ENCODE measurements around the gene SEPTIN5. TPM values are rescaled to one million over a fixed set of nuclear protein-coding genes. Genes with fewer than 3 reads are reported as not detected.

The SEPTIN5 gene
- total RNA-seq, 4 donors from 2014 or later: 102 to 193 (median 125) TPM

GRCh38 chr22:19720999-19721329 is 6.7 kb downstream of the SEPTIN5 start:
- no peak for TF ChIP-seq POLR2A (IDR thresholded peaks at IDR 0.05)
- TF ChIP-seq CTCF (IDR thresholded peaks at IDR 0.05): no peak
- WGBS, 2 donors: 86 to 93% methylated on average over 1 to 2 of the region's 2 CpGs
- no peak for DNase-seq (ENCODE audit: low spot score in 2 of 2)
- intact Hi-C loops (cut with DNase I; ENCODE audit: low total_unique reads): no loop called here
- H3K4me3 ChIP-seq (ENCODE audit: low read depth, poor library complexity, severe bottlenecking): no peak overlapping the region

GRCh38 chr22:19721330-19722177 is 7.3 kb downstream of the SEPTIN5 start:
- no peak for DNase-seq (ENCODE audit: low spot score in 2 of 2)
- no peak for TF ChIP-seq POLR2A (IDR thresholded peaks at IDR 0.05)
- TF ChIP-seq CTCF (IDR thresholded peaks at IDR 0.05): no peak
- 90 to 92% methylated on average over 44 of the region's 44 CpGs for WGBS, 2 donors
- H3K4me3 ChIP-seq (ENCODE audit: low read depth, poor library complexity, severe bottlenecking): no peak overlapping the region
- intact Hi-C loops (cut with DNase I; ENCODE audit: low total_unique reads): no loop called here

- intact Hi-C loops (cut with DNase I; ENCODE audit: low total_unique reads): no loop called here
- 74 to 90% methylated on average over 35 to 57 of the region's 60 CpGs for WGBS, 2 donors
- H3K4me3 ChIP-seq (ENCODE audit: low read depth, poor library complexity, severe bottlenecking): no peak overlapping the region
- TF ChIP-seq POLR2A (IDR thresholded peaks at IDR 0.05): no peak
- no peak for TF ChIP-seq CTCF (IDR thresholded peaks at IDR 0.05)
- no peak for DNase-seq (ENCODE audit: low spot score in 2 of 2)
These were observed 8.1 kb downstream of the SEPTIN5 start for GRCh38 chr22:19722178-19722981.

GRCh38 chr22:19722982-19723231 is 8.6 kb downstream of the SEPTIN5 start:
- 53 to 77% methylated on average over 15 of the region's 15 CpGs for WGBS, 2 donors
- H3K4me3 ChIP-seq (ENCODE audit: low read depth, poor library complexity, severe bottlenecking): no peak overlapping the region
- intact Hi-C loops (cut with DNase I; ENCODE audit: low total_unique reads): no loop called here
- DNase-seq (ENCODE audit: low spot score in 2 of 2): no peak
- no peak for TF ChIP-seq CTCF (IDR thresholded peaks at IDR 0.05)
- TF ChIP-seq POLR2A (IDR thresholded peaks at IDR 0.05): no peak

DNA sequence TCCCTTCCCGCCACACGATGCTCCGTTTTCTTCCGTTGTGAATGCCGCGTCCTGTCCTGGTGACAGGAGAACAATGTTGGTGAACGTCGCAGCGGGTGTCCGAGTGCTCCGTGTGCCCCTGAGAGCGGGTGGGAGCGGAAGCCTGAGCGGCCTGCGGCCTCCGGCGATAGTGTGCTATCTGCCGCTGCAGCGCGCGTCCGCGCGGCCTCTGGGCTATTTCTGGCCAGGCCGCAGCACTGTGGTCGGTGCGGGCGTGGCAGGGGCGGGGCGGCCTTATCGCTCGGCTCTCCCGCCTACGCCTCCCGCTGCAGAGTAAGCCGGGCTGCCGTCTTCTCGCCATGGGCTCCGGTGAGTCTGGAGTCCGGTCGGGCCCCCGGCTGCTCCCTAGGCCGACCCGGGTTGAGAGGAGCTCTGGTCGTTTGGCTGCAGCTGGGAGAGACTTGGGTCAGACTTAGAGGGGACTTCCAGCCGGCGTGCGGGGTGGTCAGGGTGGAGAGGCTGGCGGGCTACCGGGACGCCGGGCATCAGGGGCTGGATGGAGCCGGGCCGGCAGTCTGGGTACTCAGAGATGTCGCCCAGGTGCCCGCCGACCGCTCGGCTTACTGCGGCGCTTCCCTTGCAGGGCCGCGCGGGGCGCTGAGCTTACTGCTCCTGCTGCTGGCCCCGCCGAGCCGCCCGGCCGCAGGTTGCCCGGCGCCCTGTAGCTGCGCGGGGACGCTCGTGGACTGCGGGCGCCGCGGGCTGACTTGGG is 9.1 kb downstream of the SEPTIN5 start, which contains the start of gene GP1BB:
Gene GP1BB, plus strand, starts transcription at position 308 of the 751 bp plus-strand sequence. Its CDS starts 31 bp downstream, at position 339.
- TF ChIP-seq CTCF (IDR thresholded peaks at IDR 0.05) (no peak), POLR2A (IDR thresholded peaks at IDR 0.05) (no peak)
- WGBS, 2 donors: 58 to 59% methylated on average over 38 to 39 of the region's 80 CpGs
- no peak within 1 kb of the TSS for H3K4me3 ChIP-seq (ENCODE audit: low read depth, poor library complexity, severe bottlenecking)
- no peak for DNase-seq (ENCODE audit: low spot score in 2 of 2)
- intact Hi-C loops (cut with DNase I; ENCODE audit: low total_unique reads): no loop called here
